Measurements from ENCODE around the gene TNS1. TPM values are rescaled to one million over a fixed set of nuclear protein-coding genes. Genes with fewer than 3 reads are reported as not detected.

Gene TNS1
- total and polyA plus RNA-seq, 10 of the 15 experiments (the other 5 are each of a cell fraction or from before 2014, with no cell fraction given): 0.05 to 0.44 TPM; not detected in 8

DNA sequence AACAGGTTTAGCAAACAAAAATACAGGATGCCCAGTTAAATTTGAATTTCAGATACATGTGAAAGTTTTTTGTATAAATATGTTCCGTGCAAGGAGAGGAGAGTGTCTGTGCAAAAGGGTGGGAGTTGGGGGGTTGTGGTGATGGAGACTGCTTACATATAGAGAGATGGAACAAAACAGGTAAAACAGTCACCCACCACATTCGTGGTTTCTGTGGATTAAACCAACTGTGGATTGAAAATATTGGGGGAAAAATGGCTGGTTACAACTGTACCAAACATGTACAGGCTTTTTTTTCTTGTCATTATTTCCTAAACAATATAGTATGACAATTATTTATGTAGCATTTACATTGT lies 245.7 kb downstream of the TNS1 start (continued):
- no peak for TF ChIP-seq RCOR1 (conservative IDR thresholded peaks at IDR 0.05; ENCODE audit: low read depth, low read length)

DNA sequence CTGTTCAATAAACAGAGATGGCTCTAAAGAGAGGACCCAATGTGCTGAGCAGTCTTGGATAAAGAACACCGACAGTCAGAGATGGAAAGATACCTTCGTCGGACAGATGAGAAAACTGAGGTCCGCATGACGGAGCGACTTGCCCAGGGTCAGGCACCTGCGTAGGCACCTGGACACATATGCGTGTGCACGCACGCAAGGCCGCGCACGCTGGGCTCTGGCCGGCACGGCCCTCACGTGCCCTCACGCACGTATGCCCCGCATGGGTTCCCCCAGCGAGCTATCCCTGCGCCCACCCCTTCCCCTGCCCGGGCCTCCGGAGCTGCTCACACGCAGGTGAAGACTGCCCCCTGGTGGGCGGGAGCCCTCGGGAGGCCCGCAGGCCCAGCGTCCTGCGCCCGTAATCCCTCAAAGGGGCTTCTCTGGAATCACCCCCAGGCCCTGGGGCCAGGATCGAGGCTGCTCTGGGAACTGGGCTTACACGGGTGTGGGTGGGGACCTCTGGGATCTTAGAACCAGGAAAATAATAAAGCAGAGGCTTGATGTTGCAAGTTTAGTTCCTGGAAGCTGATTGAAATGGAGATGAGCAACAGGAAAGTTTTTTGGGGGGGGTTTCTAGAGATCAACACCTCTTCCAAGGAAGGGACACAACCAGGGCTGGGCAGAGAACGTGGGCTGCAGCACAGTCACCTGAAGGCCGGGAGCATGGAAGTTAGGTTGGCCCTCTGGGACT lies 246.3 kb downstream of the TNS1 start:
- ChIA-PET CTCF (interaction anchor here (1.0 to 1.4 kb wide), 6 partner anchors 10 to 1068 kb away, joined by 3 to 5 read pairs (median 4); no protein-coding TSS in a partner anchor), SMC1A (ENCODE audit: uncharacterized antibody, unreplicated experiment) (no interaction called here), POLR2A (no interaction called here), RAD21 (ENCODE audit: unreplicated experiment) (no interaction called here)
- no peak overlapping the region for H3K27ac ChIP-seq (ENCODE audit: control insufficient read depth, insufficient read depth)
- peak; percentile 81 for ATAC-seq
- no peak overlapping the region for H3K4me3 ChIP-seq
- H3K9me3 ChIP-seq (replicated peaks; ENCODE audit: control insufficient read depth, insufficient read depth, low read length): no peaks in the 10 kb centered on the region; the same call in 2 of the 3 replicates
- no peak for FAIRE-seq
- H3K4me1 ChIP-seq (ENCODE audit: control insufficient read depth, insufficient read depth, low read length): no peaks in the 10 kb centered on the region
- BruUV-seq (replicated peaks): no TSS peak
- peak; percentile 58 for TF ChIP-seq RAD21 (IDR thresholded peaks at IDR 0.05; ENCODE audit: insufficient read depth, low read depth, low read length)
- TF ChIP-seq ZBED1 (IDR thresholded peaks at IDR 0.05; ENCODE audit: borderline replicate concordance): no peak
- TF ChIP-seq BHLHE40 (IDR thresholded peaks at IDR 0.05; ENCODE audit: borderline replicate concordance in 1 of 2, low read depth in 2 of 2, low read length in 1 of 2): peak; percentile 12 to 58; a peak in 2 of 4 replicates
- TF ChIP-seq HDAC6 (IDR thresholded peaks at IDR 0.05; ENCODE audit: unreplicated experiment): no peak
- TF ChIP-seq PAX8 (IDR thresholded peaks at IDR 0.05): no peak
- TF ChIP-seq SMC3 (IDR thresholded peaks at IDR 0.05; ENCODE audit: borderline replicate concordance, low read length): peak; percentile 45; the same call in 1 of the 2 replicates
- no peak for TF ChIP-seq RELA (IDR thresholded peaks at IDR 0.05; ENCODE audit: borderline replicate concordance, partially characterized antibody)
- TF ChIP-seq, protein P1, sequence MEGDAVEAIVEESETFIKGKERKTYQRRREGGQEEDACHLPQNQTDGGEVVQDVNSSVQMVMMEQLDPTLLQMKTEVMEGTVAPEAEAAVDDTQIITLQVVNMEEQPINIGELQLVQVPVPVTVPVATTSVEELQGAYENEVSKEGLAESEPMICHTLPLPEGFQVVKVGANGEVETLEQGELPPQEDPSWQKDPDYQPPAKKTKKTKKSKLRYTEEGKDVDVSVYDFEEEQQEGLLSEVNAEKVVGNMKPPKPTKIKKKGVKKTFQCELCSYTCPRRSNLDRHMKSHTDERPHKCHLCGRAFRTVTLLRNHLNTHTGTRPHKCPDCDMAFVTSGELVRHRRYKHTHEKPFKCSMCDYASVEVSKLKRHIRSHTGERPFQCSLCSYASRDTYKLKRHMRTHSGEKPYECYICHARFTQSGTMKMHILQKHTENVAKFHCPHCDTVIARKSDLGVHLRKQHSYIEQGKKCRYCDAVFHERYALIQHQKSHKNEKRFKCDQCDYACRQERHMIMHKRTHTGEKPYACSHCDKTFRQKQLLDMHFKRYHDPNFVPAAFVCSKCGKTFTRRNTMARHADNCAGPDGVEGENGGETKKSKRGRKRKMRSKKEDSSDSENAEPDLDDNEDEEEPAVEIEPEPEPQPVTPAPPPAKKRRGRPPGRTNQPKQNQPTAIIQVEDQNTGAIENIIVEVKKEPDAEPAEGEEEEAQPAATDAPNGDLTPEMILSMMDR (IDR thresholded peaks at IDR 0.05 in 2 of 3, conservative IDR thresholded peaks at IDR 0.05 in 1 of 3; ENCODE audit: control insufficient read depth in 2 of 3, extremely low read depth in 1 of 3, insufficient read depth in 1 of 3, low read depth in 3 of 3, low read length in 3 of 3): peak; percentile 50 to 85 (median 75)
- no peaks in the 10 kb centered on the region for H4K20me1 ChIP-seq (ENCODE audit: control insufficient read depth, insufficient read depth)
- no peak overlapping the region; the same call in 1 of the 2 replicates for H3K4me2 ChIP-seq (ENCODE audit: control insufficient read depth, insufficient read depth)
- no peaks in the 10 kb centered on the region for H3K36me3 ChIP-seq (ENCODE audit: control insufficient read depth in 2 of 2, insufficient read depth in 2 of 2, low read length in 1 of 2)
- intact Hi-C loops (cut with micrococcal nuclease; ENCODE audit: unreplicated experiment): loop anchor here (5.0 kb wide), 1 partner anchor 1074 kb away; no protein-coding TSS in a partner anchor
- peaks cover 0 to 2% of the 10 kb centered on the region in 2 experiments; a peak in 1 of 4 replicates for H3K27me3 ChIP-seq (replicated peaks in 1 of 2; ENCODE audit: control insufficient read depth in 2 of 2, insufficient read depth in 2 of 2, low read length in 1 of 2)
- in situ Hi-C loops (cut with MboI): no loop called here
- H3K9ac ChIP-seq (ENCODE audit: control insufficient read depth, insufficient read depth, low read length): no peak overlapping the region
- DNase-seq (ENCODE audit: low read depth, low spot score): no peak
- 14% methylated on average over 24 of the region's 34 CpGs for WGBS (ENCODE audit: insufficient coverage, insufficient replicate concordance, low lambda C conversion rate, missing lambda C conversion rate)
- no peak overlapping the region for H2AFZ ChIP-seq (ENCODE audit: control insufficient read depth, low read depth, low read length)
- H3K79me2 ChIP-seq (ENCODE audit: control insufficient read depth, insufficient read depth, low read length): no peaks in the 10 kb centered on the region
